ENCODE data around the gene METRN.

The METRN gene

DNA sequence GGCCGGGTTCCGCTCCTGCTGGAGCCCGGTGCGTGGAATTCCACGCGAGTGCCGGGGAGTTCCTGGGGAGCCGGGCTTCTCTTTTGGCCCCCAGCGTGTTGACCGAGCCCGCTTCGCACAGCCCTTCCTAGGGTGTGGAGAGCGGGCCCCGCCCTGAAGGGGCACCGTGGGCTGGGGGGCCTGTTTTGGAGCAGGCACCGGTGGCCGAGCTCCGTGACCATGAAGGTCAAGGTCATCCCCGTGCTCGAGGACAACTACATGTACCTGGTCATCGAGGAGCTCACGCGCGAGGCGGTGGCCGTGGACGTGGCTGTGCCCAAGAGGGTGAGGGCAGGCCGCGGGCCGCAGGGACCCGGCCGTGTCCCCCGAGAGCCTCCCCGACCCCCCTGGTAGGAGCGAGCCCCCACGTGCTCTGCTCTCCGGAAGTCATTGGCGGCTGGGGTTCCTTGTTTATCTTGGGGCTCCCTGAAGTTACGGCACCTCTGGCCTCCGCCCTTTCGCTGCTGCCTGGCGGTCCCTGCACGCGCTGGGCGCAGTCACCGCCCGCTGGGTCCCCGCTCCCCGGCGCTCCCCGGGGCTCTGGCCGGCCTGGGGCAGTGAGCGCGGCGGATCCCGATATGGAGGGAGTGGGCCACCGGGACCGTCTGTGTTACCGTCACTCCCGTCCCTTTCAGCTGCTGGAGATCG is 12.5 kb downstream of the METRN start:
- H3K27ac ChIP-seq, result peak overlapping the region; percentile 99
- no peak for TF ChIP-seq ZFX (IDR thresholded peaks at IDR 0.05; ENCODE audit: borderline replicate concordance)
- TF ChIP-seq, protein P1, sequence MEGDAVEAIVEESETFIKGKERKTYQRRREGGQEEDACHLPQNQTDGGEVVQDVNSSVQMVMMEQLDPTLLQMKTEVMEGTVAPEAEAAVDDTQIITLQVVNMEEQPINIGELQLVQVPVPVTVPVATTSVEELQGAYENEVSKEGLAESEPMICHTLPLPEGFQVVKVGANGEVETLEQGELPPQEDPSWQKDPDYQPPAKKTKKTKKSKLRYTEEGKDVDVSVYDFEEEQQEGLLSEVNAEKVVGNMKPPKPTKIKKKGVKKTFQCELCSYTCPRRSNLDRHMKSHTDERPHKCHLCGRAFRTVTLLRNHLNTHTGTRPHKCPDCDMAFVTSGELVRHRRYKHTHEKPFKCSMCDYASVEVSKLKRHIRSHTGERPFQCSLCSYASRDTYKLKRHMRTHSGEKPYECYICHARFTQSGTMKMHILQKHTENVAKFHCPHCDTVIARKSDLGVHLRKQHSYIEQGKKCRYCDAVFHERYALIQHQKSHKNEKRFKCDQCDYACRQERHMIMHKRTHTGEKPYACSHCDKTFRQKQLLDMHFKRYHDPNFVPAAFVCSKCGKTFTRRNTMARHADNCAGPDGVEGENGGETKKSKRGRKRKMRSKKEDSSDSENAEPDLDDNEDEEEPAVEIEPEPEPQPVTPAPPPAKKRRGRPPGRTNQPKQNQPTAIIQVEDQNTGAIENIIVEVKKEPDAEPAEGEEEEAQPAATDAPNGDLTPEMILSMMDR (IDR thresholded peaks at IDR 0.05), result no peak

DNA sequence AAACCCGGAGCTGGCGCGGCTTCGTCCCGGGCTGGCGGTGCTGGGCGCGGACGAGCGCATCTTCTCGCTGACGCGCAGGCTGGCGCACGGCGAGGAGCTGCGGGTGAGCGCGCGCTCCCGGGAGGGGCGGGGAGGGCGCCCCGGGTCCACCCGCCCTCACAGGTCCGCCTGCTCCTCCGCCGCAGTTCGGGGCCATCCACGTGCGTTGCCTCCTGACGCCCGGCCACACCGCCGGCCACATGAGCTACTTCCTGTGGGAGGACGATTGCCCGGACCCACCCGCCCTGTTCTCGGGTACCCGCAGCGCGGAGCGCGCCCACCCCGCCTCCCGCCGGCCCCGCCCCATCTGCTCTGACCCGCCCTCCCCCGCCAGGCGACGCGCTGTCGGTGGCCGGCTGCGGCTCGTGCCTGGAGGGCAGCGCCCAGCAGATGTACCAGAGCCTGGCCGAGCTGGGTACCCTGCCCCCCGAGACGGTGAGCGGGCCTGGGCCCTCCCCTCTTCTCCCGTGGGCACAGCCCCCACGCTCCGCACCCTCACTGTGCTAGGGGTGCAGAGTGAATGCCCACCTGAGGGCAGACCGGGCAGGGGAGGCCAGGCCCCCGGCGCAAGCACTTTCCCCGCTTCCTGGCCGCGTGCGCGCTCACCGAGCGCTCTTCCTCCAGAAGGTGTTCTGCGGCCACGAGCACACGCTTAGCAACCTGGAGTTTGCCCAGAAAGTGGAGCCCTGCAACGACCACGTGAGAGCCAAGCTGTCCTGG is 13.4 kb downstream of the METRN start:
- H3K27ac ChIP-seq, result peak overlapping the region; percentile 99
- no peak for TF ChIP-seq ZFX (IDR thresholded peaks at IDR 0.05; ENCODE audit: borderline replicate concordance)
- TF ChIP-seq, protein P1 (IDR thresholded peaks at IDR 0.05), result no peak

DNA sequence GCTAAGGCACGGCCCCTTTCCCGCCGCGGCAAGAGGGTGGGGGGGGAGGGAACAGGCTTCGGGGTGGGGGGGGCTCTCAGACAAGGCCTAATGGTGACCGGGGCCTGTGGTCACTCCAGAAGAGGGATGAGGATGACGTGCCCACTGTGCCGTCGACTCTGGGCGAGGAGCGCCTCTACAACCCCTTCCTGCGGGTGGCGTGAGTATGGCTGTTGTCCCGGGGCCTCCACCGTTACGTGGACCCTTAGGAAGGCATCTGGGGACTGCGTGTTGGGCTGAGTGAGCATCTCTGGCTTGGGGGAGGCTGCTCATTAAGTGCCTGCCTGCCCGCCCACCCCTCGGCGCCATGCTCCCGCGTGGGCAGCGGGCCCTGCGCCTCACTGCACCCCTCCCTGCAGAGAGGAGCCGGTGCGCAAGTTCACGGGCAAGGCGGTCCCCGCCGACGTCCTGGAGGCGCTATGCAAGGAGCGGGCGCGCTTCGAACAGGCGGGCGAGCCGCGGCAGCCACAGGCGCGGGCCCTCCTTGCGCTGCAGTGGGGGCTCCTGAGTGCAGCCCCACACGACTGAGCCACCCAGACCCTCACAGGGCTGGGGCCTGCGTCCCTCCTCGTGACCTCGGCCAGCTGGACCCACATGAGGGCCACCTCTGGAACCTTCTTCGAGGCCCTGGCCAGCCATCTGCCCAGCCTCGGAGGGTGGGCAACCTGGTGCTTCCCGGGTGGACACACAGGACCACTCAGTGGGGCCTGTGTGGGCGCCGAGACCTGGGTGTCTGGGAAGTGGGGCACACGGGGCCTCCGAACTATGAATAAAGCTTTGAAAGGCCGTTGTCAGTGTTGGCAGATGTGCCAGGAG is 14.2 kb downstream of the METRN start:
- H3K27ac ChIP-seq, result peak overlapping the region; percentile 99
- TF ChIP-seq, protein P1 (IDR thresholded peaks at IDR 0.05), result no peak
- TF ChIP-seq ZFX (IDR thresholded peaks at IDR 0.05; ENCODE audit: borderline replicate concordance), result no peak

DNA sequence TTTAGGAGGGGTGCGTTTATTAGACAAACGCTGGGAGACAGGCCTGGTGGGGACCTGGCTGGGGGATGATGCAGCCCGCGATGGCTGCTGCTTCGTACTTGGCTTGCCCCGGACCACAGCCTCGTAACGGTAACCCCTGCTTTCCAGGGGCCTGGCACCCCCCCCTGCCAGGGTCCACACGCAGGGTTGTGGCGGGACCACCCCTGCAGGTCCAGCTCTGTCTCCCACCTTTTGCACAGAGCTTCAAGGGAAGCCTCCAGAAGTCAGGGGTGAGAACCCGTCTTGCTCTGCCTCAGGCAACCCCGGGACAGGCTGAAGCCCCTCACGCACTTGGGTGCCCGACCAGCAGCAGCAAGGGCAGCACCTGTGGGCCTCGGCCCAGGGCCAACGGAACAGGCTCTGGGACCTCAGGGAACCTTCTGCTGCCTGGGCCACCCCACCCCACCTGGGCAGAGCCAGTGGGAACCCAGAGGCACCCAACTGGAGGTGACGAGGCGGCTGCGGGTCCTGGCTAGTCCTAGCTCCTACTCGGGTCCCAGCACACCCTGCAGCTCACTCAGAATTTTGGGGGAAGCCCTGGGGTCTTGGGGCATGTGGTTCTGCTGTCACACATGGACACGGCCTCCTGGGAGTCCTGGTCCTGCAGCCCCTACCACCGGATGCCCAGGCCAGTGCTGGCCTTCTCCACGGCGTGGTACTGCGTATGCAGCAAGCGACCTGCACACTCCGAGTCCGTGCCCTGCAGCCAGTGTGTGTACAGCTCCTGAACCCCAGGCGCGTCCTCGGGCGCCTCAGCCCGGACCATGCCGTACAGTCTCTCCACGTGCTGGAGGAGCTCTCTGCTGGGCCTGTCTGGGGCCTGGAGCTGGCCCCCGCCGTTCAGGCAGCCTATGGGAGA is 15.1 kb downstream of the METRN start:
- TF ChIP-seq, protein P1 (IDR thresholded peaks at IDR 0.05), result no peak
- TF ChIP-seq ZFX (IDR thresholded peaks at IDR 0.05; ENCODE audit: borderline replicate concordance), result no peak
- peak overlapping the region; percentile 99 for H3K27ac ChIP-seq

DNA sequence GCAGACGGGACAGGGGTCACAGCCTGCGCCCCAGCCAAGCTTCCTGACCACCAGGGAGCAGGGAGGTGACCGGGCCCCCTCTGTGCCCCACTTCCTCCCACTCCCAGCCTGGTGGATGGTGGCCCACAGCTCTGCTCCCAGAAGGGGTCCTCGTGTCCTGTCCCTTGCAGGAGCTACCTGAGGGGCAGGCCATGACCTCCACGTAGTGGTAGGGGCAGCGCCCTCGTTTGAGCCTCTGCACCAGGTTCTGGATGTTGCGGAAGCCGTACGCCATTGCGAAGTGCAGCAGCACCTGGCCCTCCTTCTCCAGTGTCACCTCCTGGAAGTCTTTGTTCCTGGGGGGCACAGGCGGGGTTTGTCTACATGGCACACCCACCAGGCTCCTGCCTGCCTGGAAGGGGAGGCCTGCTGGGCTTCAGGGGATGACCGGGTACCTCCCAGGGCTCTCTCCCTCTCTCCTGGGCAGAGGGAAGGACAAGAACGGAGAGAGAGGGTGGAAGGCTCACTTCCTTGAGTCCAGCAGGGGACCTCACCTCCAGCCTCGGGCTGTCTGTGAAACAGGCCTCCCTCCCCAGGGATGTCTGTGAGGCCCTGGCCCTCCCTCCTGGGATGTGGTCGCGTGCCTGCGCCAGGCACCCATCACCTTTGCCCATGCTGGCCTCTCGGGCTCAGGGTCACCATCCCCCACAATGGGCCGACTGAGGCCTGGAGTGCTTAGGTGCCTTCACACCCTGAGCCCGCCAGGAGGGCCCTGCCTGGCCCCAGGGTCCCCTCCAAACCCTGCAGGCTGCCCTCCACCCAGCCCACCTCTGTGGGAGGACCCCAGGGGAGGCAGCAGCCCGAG is 16.0 kb downstream of the METRN start:
- H3K27ac ChIP-seq, result peak overlapping the region; percentile 99
- no peak for TF ChIP-seq ZFX (IDR thresholded peaks at IDR 0.05; ENCODE audit: borderline replicate concordance)
- TF ChIP-seq, protein P1 (IDR thresholded peaks at IDR 0.05), result no peak

DNA sequence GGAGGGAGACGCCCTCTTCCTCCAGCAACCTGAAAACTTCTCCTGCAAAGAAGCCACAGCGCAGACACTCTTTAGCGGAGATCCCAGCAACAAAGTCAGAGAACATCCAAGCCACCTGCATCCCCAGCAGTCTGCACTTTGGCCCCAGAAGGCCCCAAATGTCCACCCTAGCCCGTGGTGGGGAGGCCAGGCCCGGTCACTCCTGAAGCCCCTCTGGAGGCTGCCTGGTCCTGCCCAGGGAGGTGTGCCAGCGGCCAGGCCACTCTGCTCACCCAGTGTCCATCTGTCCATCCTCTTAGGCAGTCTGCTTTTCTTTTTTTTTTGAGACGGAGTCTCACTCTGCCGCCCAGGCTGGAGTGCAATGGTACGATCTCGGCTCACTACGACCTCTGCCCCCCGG is 17.4 kb downstream of the METRN start:
- peak overlapping the region; percentile 99 for H3K27ac ChIP-seq
- TF ChIP-seq, protein P1 (IDR thresholded peaks at IDR 0.05), result no peak
- no peak for TF ChIP-seq ZFX (IDR thresholded peaks at IDR 0.05; ENCODE audit: borderline replicate concordance)

All from 22Rv1 (cell line).